Measurements from ENCODE around the gene TMEM267.

TMEM267 gene

GRCh38 chr5:43437062-43437660, 46.5 kb downstream of the TMEM267 start:
- no peak overlapping the region for H3K4me3 ChIP-seq (ENCODE audit: low read depth in 1 of 2, low read length in 1 of 2)
- H3K9me3 ChIP-seq: no peaks in the 10 kb centered on the region
- H3K4me1 ChIP-seq (ENCODE audit: control insufficient read depth in 1 of 2, insufficient read depth in 1 of 2, low read depth in 1 of 2, low read length in 1 of 2): no peaks in the 10 kb centered on the region
- H3K27ac ChIP-seq: no peak overlapping the region
- TF ChIP-seq CTCF (IDR thresholded peaks at IDR 0.05): no peak
- no peaks in the 10 kb centered on the region for H3K36me3 ChIP-seq
- no peaks in the 10 kb centered on the region for H3K27me3 ChIP-seq

GRCh38 chr5:43433382-43433781, 50.3 kb downstream of the TMEM267 start:
- TF ChIP-seq CTCF (IDR thresholded peaks at IDR 0.05): no peak
- H3K27me3 ChIP-seq: no peaks in the 10 kb centered on the region
- H3K4me3 ChIP-seq (ENCODE audit: low read depth in 1 of 2, low read length in 1 of 2): no peak overlapping the region
- H3K9me3 ChIP-seq: no peaks in the 10 kb centered on the region
- no peaks in the 10 kb centered on the region for H3K4me1 ChIP-seq (ENCODE audit: control insufficient read depth in 1 of 2, insufficient read depth in 1 of 2, low read depth in 1 of 2, low read length in 1 of 2)
- no peaks in the 10 kb centered on the region for H3K36me3 ChIP-seq
- no peak overlapping the region for H3K27ac ChIP-seq

- no peaks in the 10 kb centered on the region for H3K27me3 ChIP-seq
- H3K9me3 ChIP-seq: no peaks in the 10 kb centered on the region
- no peak for TF ChIP-seq CTCF (IDR thresholded peaks at IDR 0.05)
- H3K4me1 ChIP-seq (ENCODE audit: control insufficient read depth in 1 of 2, insufficient read depth in 1 of 2, low read depth in 1 of 2, low read length in 1 of 2): no peaks in the 10 kb centered on the region
- H3K4me3 ChIP-seq (ENCODE audit: low read depth in 1 of 2, low read length in 1 of 2): no peak overlapping the region
- H3K27ac ChIP-seq: no peak overlapping the region
- H3K36me3 ChIP-seq: no peaks in the 10 kb centered on the region
Observed at GRCh38 chr5:43432486-43433375, 50.9 kb downstream of the TMEM267 start.

GRCh38 chr5:43429706-43430105, 54.0 kb downstream of the TMEM267 start:
- Histone ChIP-seq H3K27me3 (no peaks in the 10 kb centered on the region), H3K27ac (no peak overlapping the region), H3K4me3 (ENCODE audit: low read depth in 1 of 2, low read length in 1 of 2) (no peak overlapping the region), H3K36me3 (no peaks in the 10 kb centered on the region), H3K9me3 (no peaks in the 10 kb centered on the region), H3K4me1 (ENCODE audit: control insufficient read depth in 1 of 2, insufficient read depth in 1 of 2, low read depth in 1 of 2, low read length in 1 of 2) (no peaks in the 10 kb centered on the region)
- no peak for TF ChIP-seq CTCF (IDR thresholded peaks at IDR 0.05)

- Histone ChIP-seq H3K36me3 (no peaks in the 10 kb centered on the region), H3K27ac (no peak overlapping the region), H3K4me3 (ENCODE audit: low read depth in 1 of 2, low read length in 1 of 2) (no peak overlapping the region), H3K27me3 (no peaks in the 10 kb centered on the region), H3K4me1 (ENCODE audit: control insufficient read depth in 1 of 2, insufficient read depth in 1 of 2, low read depth in 1 of 2, low read length in 1 of 2) (no peaks in the 10 kb centered on the region), H3K9me3 (no peaks in the 10 kb centered on the region)
- no peak for TF ChIP-seq CTCF (IDR thresholded peaks at IDR 0.05)
Observed at GRCh38 chr5:43429016-43429415, 54.6 kb downstream of the TMEM267 start.
